ENCODE measurements around the gene PYGO2. TPM values are rescaled to one million over a fixed set of nuclear protein-coding genes. Genes with fewer than 3 reads are reported as not detected.
A peak's percentile ranks its signal among the peaks of the same experiment; 100 is the strongest.

Gene PYGO2
- total RNA-seq, 3 donors from 2014 or later (not counting 1 experiment from before 2014, with no cell fraction given) = 21.6 to 32.1 (median 27.5) TPM

DNA sequence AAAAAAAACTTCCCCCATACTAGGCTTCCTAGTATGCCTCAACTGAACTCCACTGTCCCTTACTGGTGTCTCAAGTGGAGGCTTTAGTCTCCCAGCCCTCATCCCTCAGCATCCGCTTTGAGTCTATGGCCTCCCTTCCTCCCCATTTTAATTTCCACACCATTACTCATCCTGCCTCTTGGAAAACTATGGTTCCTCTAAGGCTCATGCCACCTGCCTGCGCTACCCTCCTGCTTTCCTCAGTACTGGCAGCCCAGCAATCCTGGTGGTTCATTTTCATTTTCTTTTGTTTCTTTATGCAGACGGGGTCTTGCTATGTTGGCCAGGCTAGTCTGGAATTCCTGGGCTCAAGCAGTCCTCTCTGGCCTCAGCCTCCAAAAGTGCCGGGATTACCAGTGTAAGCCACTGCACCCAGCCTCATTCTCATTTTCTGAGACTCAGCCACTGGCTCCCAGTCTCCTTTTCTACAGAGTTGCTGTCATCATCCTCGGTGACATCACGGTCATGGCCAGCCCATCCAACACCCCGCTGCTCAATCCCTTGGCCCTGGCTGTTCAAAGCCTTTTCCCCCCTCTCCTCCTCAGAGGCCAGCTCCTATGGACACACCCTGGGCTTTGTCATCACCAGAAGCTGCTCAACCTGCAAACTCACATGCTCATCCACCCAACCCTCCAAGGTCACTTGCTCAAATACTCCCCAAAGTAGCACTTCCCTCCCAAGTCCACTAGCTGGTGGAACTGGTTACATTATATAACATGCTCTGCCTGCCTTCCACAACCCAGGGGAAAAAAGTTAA is 22.8 kb downstream of the PYGO2 start:
- H3K4me1 ChIP-seq (ENCODE audit: control insufficient read depth, insufficient read depth, low read length) = peaks cover 58% of the 10 kb centered on the region
- H3K27me3 Mint-ChIP-seq (ENCODE audit: low read depth in 2 of 2) = no peaks in the 10 kb centered on the region
- no peaks in the 10 kb centered on the region for H3K9me3 Mint-ChIP-seq
- DNase-seq (peak in 1 of 2 donors; percentile 25), ATAC-seq (no peak)
- H3K27ac Mint-ChIP-seq = peak overlapping the region; percentile 99 to 100
- peaks cover 19 to 44% of the 10 kb centered on the region in 2 donors for H3K4me1 Mint-ChIP-seq
- H3K27me3 ChIP-seq (ENCODE audit: control insufficient read depth, insufficient read depth, low read length) = no peaks in the 10 kb centered on the region
- no peak overlapping the region for H3K4me3 ChIP-seq (ENCODE audit: low read length)
- intact Hi-C loops (cut with micrococcal nuclease) = loop anchor here (5.0 kb wide), 4 partner anchors 33 to 382 kb away; partner anchors contain the start of genes ADAR, CKS1B, EFNA4 and SHC1
- H3K27ac ChIP-seq (ENCODE audit: low read length) = no peak overlapping the region
- TF ChIP-seq, protein P1, sequence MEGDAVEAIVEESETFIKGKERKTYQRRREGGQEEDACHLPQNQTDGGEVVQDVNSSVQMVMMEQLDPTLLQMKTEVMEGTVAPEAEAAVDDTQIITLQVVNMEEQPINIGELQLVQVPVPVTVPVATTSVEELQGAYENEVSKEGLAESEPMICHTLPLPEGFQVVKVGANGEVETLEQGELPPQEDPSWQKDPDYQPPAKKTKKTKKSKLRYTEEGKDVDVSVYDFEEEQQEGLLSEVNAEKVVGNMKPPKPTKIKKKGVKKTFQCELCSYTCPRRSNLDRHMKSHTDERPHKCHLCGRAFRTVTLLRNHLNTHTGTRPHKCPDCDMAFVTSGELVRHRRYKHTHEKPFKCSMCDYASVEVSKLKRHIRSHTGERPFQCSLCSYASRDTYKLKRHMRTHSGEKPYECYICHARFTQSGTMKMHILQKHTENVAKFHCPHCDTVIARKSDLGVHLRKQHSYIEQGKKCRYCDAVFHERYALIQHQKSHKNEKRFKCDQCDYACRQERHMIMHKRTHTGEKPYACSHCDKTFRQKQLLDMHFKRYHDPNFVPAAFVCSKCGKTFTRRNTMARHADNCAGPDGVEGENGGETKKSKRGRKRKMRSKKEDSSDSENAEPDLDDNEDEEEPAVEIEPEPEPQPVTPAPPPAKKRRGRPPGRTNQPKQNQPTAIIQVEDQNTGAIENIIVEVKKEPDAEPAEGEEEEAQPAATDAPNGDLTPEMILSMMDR (IDR thresholded peaks at IDR 0.05) = no peak
- no peaks in the 10 kb centered on the region for H3K9me3 ChIP-seq (ENCODE audit: control insufficient read depth, insufficient read depth, low read length)
- 98% methylated on average over 7 of the region's 7 CpGs for WGBS (ENCODE audit: insufficient coverage)
- H3K4me3 Mint-ChIP-seq = peak overlapping the region; percentile 76
- H3K36me3 Mint-ChIP-seq = no peaks in the 10 kb centered on the region
- H3K36me3 ChIP-seq (ENCODE audit: control insufficient read depth, insufficient read depth, low read length) = no peaks in the 10 kb centered on the region

DNA sequence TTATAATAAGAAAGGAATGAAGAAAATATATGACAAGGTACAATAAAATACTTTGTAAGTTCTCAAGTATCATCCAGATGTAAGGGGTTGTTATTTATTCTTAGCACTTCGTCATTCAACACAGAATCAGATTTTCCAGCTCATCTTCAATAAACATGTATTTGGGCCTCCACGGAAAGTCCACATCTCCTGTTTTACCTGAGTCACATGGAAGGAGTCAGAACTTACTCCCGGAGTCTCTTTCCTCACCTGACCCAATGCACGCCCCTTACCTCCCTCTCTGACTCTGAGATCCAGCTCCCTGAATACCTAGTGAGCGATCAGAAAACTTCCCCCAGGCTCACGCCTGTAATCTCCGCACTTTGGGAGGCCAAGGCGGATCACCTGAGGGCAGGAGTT is 23.6 kb downstream of the PYGO2 start:
- Mint-ChIP-seq H3K36me3 (no peaks in the 10 kb centered on the region), H3K4me1 (peaks cover 19 to 40% of the 10 kb centered on the region in 2 donors), H3K9me3 (no peaks in the 10 kb centered on the region), H3K27me3 (ENCODE audit: low read depth in 2 of 2) (no peaks in the 10 kb centered on the region), H3K4me3 (peak overlapping the region; percentile 100), H3K27ac (peak overlapping the region; percentile 99 to 100)
- no peaks in the 10 kb centered on the region for H3K36me3 ChIP-seq (ENCODE audit: control insufficient read depth, insufficient read depth, low read length)
- no peaks in the 10 kb centered on the region for H3K9me3 ChIP-seq (ENCODE audit: control insufficient read depth, insufficient read depth, low read length)
- TF ChIP-seq, protein P1 (IDR thresholded peaks at IDR 0.05) = no peak
- H3K4me3 ChIP-seq (ENCODE audit: low read length) = peak overlapping the region; percentile 85
- 92% methylated on average over 7 of the region's 8 CpGs for WGBS (ENCODE audit: insufficient coverage)
- no peak for ATAC-seq
- H3K27me3 ChIP-seq (ENCODE audit: control insufficient read depth, insufficient read depth, low read length) = no peaks in the 10 kb centered on the region
- intact Hi-C loops (cut with micrococcal nuclease) = loop anchor here (1.0 to 5.0 kb wide), 8 partner anchors 18 to 381 kb away; partner anchors contain the start of genes ADAR, CKS1B, EFNA4 and FLAD1
- H3K27ac ChIP-seq (ENCODE audit: low read length) = peak overlapping the region; percentile 97
- H3K4me1 ChIP-seq (ENCODE audit: control insufficient read depth, insufficient read depth, low read length) = peaks cover 50% of the 10 kb centered on the region
- DNase-seq = no peak

DNA sequence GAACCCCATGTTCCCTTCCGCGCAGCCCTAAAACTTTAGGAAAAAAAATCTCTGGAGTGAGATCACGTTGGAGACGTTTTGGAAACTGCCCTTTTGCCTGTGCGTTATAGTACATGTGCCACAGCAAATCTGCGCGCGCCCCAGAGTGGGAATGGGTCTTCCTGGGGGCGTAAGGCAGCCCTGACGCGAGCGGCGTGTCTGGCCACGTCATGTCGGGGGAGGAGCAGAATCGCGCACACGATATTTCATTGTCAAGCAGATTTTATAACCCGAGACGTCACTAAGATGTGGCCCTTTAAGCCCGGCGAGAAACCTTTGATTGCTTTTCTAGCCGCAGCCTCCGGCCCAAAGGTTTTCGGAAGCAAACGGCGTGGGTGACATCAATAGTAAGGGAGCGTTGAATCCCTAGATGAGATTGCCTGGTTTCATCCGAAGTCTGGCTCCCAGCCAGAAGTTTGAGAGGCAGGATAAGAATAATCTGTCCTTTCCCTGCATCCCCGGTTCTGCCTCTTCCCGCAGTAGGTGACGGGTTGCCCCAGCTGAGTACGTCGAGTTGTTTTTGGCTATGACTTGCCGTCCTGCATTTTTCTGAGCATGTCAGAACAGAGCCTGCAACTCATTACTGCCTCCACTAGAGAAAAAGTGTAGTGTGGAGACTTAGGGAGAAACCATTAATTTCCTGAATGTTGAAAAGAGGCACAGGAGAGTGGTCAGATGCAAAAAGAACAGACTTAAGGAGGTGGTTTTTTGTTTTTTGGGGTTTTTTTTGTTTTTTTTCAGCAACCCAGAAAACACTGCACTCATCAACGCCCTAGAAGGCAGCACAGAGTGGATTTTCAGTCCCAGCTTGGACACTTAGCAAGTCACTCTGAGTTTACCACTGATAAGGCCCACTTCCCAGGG is 24.2 kb downstream of the PYGO2 start:
- Mint-ChIP-seq H3K4me3 (peak overlapping the region; percentile 100), H3K4me1 (peaks cover 19 to 40% of the 10 kb centered on the region in 2 donors), H3K9me3 (no peaks in the 10 kb centered on the region), H3K27me3 (ENCODE audit: low read depth in 2 of 2) (no peaks in the 10 kb centered on the region), H3K27ac (peak overlapping the region; percentile 99 to 100), H3K36me3 (no peaks in the 10 kb centered on the region)
- Histone ChIP-seq H3K9me3 (ENCODE audit: control insufficient read depth, insufficient read depth, low read length) (no peaks in the 10 kb centered on the region), H3K4me3 (ENCODE audit: low read length) (peak overlapping the region; percentile 85), H3K36me3 (ENCODE audit: control insufficient read depth, insufficient read depth, low read length) (no peaks in the 10 kb centered on the region), H3K27me3 (ENCODE audit: control insufficient read depth, insufficient read depth, low read length) (no peaks in the 10 kb centered on the region), H3K27ac (ENCODE audit: low read length) (peak overlapping the region; percentile 97), H3K4me1 (ENCODE audit: control insufficient read depth, insufficient read depth, low read length) (peaks cover 43% of the 10 kb centered on the region)
- intact Hi-C loops (cut with micrococcal nuclease) = loop anchor here (1.0 to 5.0 kb wide), 8 partner anchors 19 to 380 kb away; partner anchors contain the start of genes ADAR, CKS1B, EFNA4 and FLAD1
- under 1% methylated on average over 35 of the region's 36 CpGs for WGBS (ENCODE audit: insufficient coverage)
- TF ChIP-seq, protein P1 (IDR thresholded peaks at IDR 0.05) = peak; percentile 34
- DNase-seq (peak; percentile 92 to 98), ATAC-seq (peak; percentile 81 to 91 (median 82))

All from natural killer cell (primary cell).